CD4-positive, alpha-beta T cell treated with Interleukin-17A for 1 hour (primary cell): ENCODE results near the gene PPM1E.
A peak's percentile ranks its signal among the peaks of the same experiment; 100 is the strongest.
"Not testable (repeated sequence)": the region's sequence is repeated elsewhere in the genome, so short reads cannot be mapped to it uniquely, and the experiment has no call there.

Experiments used
- DNase-seq: peaks from one replicate; pipeline ENCODE4 v3.0.0-alpha.2; 2020

The PPM1E gene

GRCh38 chr17:58957725-58958073 is 202.0 kb downstream of the PPM1E start:
- not testable (repeated sequence) for DNase-seq

GRCh38 chr17:58960068-58960467 is 204.4 kb downstream of the PPM1E start:
- DNase-seq, result no peak

DNA sequence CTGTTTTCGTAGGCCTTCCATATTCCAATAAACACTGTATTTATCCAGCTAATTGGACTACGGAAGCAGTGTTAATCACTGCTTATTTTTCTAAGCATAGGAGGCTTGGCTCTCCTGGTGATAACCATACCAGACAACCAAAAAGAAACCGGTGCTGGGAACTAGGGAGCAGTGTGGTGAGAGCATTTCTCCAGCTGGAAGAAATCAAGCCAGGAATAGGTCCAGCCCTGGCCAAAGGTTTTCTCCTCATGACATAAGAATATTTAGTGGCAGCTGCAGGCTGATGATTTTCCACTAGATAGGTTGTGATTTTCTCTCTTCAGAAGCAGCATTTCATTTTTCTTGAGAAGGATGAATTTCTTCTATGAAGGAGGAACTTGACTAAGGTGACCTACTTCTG is 209.6 kb downstream of the PPM1E start:
- no peak for DNase-seq

DNA sequence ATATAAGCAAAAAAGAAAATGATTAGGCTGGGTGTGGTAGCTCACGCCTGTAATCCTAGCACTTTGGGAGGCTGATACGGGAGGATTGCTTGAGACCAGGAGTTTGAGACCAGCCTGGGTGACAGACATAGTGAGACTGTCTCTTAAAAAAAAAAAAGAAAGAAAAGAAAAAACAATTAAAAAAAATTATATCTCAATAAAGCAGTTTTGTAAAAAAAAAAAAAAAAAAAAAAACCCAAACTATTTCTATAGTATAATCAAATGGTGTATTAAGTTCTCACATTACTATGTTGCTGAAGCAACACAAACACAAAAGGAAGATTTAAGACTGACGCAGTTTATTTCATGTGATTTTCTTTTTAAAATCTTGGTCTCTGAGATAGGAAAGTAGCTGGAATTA is 210.6 kb downstream of the PPM1E start:
- no peak for DNase-seq

DNA sequence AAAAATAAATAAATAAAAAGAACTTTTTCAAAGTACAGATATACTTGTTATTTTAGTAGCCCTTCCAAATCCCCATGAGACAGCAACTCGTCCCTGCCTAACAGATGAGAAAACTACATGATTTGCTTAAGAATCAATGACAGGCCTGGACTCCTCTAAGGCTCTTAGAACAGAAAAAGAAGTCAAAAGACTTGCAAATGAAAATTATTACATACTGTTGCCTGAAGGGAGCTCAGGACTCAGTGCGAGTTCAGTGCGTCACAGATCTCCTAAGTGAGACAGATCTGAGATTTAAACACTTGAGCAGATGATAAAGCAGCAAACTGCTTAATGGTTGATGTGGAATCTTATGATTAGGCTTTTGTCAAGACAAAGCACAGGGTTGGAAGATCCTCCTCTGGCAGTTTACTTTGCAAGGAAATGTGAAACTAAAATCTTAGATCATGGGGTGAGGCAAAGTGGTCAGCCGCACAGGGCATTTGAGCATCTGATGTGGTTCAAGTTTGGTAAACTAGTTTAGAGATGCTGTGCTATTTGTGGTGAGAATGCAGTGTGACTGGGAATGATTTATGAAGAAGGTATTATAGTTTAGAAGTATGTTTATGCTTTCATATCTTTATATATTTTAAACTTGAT is 212.9 kb downstream of the PPM1E start:
- peak; percentile 14 for DNase-seq

- no peak for DNase-seq
Observed at GRCh38 chr17:58969156-58969555, 213.5 kb downstream of the PPM1E start.

GRCh38 chr17:58969612-58970011 is 214.0 kb downstream of the PPM1E start:
- no peak for DNase-seq

- DNase-seq, result no peak
Observed at GRCh38 chr17:58970609-58971450, 215.2 kb downstream of the PPM1E start.

DNA sequence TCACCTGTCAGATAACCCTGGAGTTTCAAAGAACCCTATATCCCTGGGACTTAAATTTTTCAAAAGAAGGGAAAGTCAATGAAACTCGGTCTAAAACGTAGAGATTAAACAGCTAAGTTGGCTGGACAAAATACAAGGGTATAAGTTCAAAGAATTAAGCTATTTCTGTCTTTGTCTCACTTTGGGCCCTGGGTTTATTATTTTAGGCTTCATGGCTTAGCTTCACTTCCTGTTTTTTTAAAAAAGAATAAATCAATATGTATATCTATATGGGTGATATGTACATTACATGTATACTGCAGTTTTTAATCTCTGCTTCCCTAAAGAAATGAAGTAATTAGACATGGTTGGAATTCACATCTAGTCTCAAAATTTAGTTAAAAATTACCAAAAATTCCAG is 218.7 kb downstream of the PPM1E start:
- no peak for DNase-seq

DNA sequence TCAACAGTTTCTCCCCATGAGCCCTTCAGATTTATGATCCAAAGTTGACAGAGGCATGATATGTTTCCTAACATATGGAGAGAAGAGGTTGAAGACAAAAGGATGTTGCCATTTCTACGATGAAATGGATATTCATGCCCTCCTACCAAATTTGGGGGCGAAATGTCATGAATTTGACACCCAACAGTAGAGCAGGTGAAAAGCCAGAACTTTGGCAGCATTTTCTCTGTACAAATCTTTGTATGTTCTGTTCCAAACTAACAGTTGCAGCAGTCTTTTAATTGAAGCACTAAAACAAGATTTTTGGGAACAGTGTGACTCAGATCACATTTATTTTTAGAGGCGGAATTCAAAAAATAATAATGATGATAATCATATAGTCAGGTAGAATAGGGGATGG is 220.9 kb downstream of the PPM1E start:
- DNase-seq, result no peak

- DNase-seq, result no peak
Observed at GRCh38 chr17:58980706-58981481, 225.2 kb downstream of the PPM1E start.

DNA sequence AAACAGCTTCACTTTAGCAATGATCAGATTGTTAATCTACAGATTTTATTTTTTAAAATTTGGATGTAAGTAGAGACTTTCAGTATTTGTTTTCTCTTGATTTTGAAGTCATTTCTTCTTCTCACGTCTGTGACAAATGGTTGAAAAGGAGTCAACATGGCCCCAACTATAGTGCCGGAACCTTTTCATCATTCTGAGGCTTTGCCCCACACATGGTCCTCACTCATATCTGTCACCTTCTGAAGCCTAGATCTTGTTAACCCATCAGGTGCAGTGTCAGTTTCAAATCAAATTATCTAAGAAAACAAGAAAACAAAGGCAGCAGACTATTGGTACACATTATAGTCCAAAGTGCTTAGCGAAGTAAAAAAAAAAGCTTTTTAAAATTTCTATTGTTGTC is 227.0 kb downstream of the PPM1E start:
- no peak for DNase-seq

GRCh38 chr17:58985367-58985766 is 229.7 kb downstream of the PPM1E start:
- DNase-seq, result no peak

- no peak for DNase-seq
Observed at GRCh38 chr17:58985971-58986370, 230.3 kb downstream of the PPM1E start.

GRCh38 chr17:58989629-58990028 is 234.0 kb downstream of the PPM1E start:
- DNase-seq, result no peak

- DNase-seq, result no peak
Observed at GRCh38 chr17:58991718-58992331, 236.2 kb downstream of the PPM1E start.

DNA sequence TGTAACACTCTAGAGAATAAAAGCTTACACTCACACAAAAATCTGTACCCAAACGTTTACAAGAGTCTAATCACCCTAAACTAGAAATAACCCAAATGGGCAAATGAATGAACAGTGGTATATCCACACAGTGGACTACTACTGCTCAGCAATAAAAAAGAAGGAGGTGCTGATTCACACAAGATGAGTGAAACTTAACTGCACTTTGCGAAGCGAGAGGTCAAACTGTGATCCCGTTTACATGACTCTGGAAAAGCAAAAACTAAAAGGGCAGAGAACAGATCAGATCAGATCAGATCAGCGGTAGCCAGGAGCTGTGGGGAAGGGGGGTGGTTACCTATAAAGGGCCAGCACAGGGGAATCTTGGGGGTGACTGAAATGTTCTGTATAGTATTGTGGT is 237.7 kb downstream of the PPM1E start:
- no peak for DNase-seq

DNA sequence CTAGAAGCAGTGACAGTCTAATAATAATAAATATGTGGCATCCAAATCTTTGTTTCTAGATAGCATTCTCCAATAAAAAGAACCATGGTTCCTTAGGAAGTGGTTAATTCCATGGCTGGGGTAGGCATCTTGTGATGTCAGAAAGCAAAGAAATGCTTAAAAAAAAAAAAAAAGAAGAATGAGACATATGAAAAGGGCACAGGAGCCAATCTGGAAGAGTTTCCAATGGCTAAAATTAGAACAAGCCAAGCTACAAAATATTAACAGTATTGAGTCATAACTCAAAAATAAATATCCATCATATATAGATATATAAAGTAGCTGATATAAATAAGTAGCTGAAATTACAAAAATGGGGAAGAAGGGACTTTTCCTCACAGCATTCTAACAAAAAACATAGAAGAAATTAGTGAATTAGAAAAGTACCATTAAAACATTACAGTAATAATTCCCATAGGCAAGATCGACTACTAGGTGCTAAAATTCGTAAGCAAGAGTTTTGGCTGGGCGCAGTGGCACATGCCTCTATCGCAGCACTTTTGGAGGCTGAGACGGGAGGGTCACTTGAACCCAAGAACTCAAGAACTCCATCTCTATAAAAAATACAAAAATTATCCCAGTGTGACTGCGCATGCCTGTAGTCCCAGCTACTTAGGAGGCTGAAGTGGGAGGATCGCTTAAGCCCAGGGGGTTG is 239.7 kb downstream of the PPM1E start:
- no peak for DNase-seq

GRCh38 chr17:58996968-58997367 is 241.3 kb downstream of the PPM1E start:
- DNase-seq, result no peak

DNA sequence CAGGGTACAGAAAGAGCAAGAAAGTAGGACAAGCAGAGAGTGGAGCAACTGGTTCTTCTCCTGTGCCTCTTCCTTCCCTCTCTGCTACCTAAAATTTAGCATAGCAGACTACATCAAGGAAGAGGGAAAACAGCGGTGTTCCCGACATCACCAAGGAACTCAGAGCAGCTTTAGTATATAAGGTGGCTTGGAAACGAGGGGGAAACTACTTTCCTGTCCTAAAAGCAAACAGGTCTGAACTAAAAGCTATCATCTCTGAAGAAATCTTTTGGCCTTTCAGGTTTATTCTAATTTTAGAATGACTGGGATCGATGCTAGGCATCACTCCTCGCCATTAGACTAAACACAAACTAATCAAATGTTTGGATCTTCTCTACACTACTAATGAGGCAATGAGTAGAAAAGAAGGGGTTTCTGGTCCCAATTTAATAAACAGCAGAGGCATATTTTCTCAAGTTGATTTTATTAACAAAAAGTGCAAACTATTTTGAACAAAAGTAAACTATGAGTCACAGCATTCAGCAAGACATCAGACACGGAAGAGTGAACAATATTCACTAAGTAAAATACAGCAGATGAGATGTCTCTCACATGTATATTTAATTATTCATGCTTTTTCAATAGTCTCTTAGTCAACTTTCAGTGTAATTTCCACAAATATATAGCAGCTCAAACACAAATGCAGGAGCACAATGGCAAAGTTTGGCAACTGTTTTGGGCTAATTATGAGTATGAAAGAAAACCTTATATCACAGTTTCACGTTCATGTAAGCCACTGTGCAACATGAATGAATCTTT is 242.3 kb downstream of the PPM1E start:
- DNase-seq, result no peak

GRCh38 chr17:58998871-58999270 is 243.2 kb downstream of the PPM1E start:
- DNase-seq, result no peak

GRCh38 chr17:58999500-58999899 is 243.8 kb downstream of the PPM1E start:
- no peak for DNase-seq
